Activated CD8-positive, alpha-beta T cell treated with anti-CD3 and anti-CD28 coated beads for 36 hours (primary cell): ENCODE results near the gene PRPF19. TPM values are rescaled to one million over a fixed set of nuclear protein-coding genes. Genes with fewer than 3 reads are reported as not detected.

ENCODE experiments used
- ATAC-seq: fragments of 200-7000 bp; cut with Tn5 transposase; one replicate; pipeline ENCODE4 v1.10.0; 2021; ENCODE audit warnings: mild to moderate bottlenecking, moderate library complexity
- CTCF ChIA-PET: fragments of 350-600 bp; sonication (Branson Sonifier 250); formaldehyde crosslinking; loops from one replicate; lab custom pipeline; 2021; ENCODE audit warnings: antibody characterized with exemption; lab: Charles Lee
- POLR2A ChIA-PET: fragments of 350-600 bp; sonication (Branson Sonifier 250); formaldehyde crosslinking; loops from one replicate; lab custom pipeline; 2021; ENCODE audit warnings: antibody characterized with exemption; lab: Charles Lee
- DNase-seq: peaks from one replicate; pipeline ENCODE4 v3.0.0-alpha.2; 2020
- H3K27ac Mint-ChIP-seq: one replicate; pipeline ENCODE4 v1.8.0; 2021; ENCODE audit warnings: mild to moderate bottlenecking, mixed read lengths
- H3K27me3 Mint-ChIP-seq: one replicate; pipeline ENCODE4 v1.8.0; 2021; ENCODE audit warnings: mixed read lengths
- H3K36me3 Mint-ChIP-seq: one replicate; pipeline ENCODE4 v1.8.0; 2021; ENCODE audit warnings: low read depth, mixed read lengths
- H3K4me1 Mint-ChIP-seq: one replicate; pipeline ENCODE4 v1.8.0; 2021; ENCODE audit warnings: low read depth, mixed read lengths
- H3K4me3 Mint-ChIP-seq: one replicate; pipeline ENCODE4 v1.8.0; 2021; ENCODE audit warnings: mild to moderate bottlenecking, moderate library complexity, mixed read lengths
- H3K9me3 Mint-ChIP-seq: one replicate; pipeline ENCODE4 v1.8.0; 2021; ENCODE audit warnings: mixed read lengths
- intact Hi-C: fragments of 100-400 bp; cut with micrococcal nuclease; formaldehyde crosslinking; loops from one replicate; pipeline ENCODE4 v1.10.0; 2022
- total RNA-seq, 2 experiments: library from RNA; stranded (reverse); gene quantifications; one replicate each; pipeline ENCODE4 v1.2.3, GENCODE V29; 2021
- TF ChIP-seq, protein P1 (sequence below): fragments of 200-600 bp; IDR thresholded peaks from one replicate; pipeline ENCODE4 v1.8.0; 2022; ENCODE audit warnings: antibody characterized with exemption, mild to moderate bottlenecking

PRPF19 gene
- total RNA-seq, 2 experiments from 2014 or later, result 142 to 150 TPM

DNA sequence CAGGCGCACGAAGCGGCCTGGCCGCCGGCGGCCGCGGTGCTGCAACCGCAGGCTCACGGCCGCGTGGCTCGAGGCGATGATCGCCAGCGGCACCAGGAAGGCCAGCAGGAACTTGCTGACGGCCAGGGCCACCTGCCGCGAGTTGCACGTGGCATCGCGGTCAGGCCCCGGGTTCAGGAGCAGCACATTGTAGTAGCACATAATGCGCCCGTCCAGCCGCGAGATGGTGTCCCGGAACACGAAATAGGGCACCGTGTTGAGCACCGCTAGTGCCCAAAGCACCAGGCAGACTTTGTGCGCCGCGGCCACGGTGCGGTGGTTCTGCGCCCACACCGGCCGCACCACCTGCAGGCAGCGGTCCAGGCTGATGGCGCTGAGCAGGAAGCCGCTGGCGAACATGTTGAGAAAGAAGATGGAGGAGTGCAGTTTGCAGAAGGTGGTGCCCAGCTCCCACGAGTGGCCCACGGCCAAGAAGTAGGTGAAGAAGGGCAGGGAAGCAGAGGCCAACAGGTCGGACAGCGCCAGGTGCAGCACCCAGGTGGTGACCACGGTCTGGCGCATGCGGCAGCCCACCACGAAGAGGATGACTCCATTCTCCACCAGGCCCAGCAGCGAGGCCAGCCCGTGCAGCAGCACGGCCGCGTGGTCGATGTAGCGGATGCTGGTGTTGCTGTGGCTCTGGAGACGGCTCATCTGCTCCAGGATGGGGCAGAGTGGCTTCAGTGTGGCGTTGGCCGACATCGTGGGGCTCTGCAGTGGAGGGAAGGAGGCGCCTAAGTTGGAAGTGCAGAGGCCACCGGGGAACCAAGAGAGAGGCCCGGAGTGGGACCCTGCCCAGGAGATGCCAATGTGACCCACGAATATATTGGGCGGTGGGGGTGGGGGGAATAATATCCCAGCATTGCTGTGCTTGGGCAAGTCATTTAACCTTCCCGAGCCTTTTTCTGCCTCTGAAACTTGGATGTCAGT is 53.1 kb downstream of the PRPF19 start:
- no peak for DNase-seq
- CTCF ChIA-PET, result no interaction called here
- Mint-ChIP-seq H3K9me3 (no peaks in the 10 kb centered on the region), H3K27ac (no peak overlapping the region), H3K36me3 (peaks cover 32% of the 10 kb centered on the region), H3K4me1 (peaks cover 12% of the 10 kb centered on the region), H3K4me3 (no peak overlapping the region), H3K27me3 (no peaks in the 10 kb centered on the region)
- TF ChIP-seq, protein P1, sequence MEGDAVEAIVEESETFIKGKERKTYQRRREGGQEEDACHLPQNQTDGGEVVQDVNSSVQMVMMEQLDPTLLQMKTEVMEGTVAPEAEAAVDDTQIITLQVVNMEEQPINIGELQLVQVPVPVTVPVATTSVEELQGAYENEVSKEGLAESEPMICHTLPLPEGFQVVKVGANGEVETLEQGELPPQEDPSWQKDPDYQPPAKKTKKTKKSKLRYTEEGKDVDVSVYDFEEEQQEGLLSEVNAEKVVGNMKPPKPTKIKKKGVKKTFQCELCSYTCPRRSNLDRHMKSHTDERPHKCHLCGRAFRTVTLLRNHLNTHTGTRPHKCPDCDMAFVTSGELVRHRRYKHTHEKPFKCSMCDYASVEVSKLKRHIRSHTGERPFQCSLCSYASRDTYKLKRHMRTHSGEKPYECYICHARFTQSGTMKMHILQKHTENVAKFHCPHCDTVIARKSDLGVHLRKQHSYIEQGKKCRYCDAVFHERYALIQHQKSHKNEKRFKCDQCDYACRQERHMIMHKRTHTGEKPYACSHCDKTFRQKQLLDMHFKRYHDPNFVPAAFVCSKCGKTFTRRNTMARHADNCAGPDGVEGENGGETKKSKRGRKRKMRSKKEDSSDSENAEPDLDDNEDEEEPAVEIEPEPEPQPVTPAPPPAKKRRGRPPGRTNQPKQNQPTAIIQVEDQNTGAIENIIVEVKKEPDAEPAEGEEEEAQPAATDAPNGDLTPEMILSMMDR, result no peak
- no peak for ATAC-seq
- POLR2A ChIA-PET, result no interaction called here
- intact Hi-C loops, result no loop called here

DNA sequence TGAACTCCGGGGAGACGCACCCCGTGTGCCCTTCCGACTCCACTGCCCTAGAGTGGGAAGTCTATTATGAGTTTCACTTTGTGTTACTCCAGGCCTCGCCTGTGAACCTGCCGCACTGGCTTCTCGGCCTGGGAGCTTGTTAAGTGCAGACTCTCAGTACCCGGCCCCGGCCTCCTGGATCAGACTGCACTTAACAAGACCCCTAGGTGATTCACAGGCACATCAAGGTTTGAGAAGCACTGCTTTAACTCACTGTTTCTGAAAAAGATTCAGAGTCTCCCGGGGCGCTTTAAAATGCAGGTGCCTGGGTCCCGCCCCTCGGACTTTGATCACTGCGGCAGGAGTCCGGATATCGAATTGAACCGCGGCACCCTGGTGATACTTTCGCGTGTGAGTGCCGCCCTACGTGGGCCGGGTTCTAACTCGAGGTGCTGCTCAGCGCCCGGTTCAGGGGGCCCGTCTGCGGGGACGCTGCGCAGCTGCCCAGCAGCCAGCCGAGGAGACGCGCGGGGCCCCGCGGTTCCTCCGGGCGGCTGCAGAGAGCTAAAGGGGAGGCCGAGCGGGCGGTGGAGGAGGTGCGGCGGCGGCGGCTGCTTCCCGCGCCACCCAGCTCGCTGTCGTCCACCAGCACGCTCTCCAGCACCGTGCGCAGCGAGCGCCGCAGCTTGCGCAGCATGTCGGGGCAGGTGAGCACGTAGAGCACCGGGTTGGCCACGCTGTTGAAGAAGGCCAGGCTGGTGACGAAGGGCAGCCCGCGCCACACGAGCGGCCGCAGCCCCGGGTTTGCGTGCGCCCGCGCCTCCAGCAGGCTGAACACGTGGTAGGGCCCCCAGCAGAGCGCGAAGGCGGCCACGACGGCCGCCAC is 54.0 kb downstream of the PRPF19 start:
- Mint-ChIP-seq H3K27me3 (no peaks in the 10 kb centered on the region), H3K4me3 (no peak overlapping the region), H3K36me3 (peaks cover 38% of the 10 kb centered on the region), H3K9me3 (no peaks in the 10 kb centered on the region), H3K4me1 (peaks cover 4% of the 10 kb centered on the region), H3K27ac (no peak overlapping the region)
- TF ChIP-seq, protein P1, result no peak
- POLR2A ChIA-PET, result interaction anchor here (1.4 to 2.0 kb wide), 2 partner anchors 15 to 23 kb away, joined by 3 to 5 read pairs; partner anchors contain the start of gene ZP1
- intact Hi-C loops, result no loop called here
- CTCF ChIA-PET, result interaction anchor here (3.0 kb wide), 1 partner anchor 21 kb away, joined by 11 read pairs; no protein-coding TSS in a partner anchor
- DNase-seq (no peak), ATAC-seq (no peak)

DNA sequence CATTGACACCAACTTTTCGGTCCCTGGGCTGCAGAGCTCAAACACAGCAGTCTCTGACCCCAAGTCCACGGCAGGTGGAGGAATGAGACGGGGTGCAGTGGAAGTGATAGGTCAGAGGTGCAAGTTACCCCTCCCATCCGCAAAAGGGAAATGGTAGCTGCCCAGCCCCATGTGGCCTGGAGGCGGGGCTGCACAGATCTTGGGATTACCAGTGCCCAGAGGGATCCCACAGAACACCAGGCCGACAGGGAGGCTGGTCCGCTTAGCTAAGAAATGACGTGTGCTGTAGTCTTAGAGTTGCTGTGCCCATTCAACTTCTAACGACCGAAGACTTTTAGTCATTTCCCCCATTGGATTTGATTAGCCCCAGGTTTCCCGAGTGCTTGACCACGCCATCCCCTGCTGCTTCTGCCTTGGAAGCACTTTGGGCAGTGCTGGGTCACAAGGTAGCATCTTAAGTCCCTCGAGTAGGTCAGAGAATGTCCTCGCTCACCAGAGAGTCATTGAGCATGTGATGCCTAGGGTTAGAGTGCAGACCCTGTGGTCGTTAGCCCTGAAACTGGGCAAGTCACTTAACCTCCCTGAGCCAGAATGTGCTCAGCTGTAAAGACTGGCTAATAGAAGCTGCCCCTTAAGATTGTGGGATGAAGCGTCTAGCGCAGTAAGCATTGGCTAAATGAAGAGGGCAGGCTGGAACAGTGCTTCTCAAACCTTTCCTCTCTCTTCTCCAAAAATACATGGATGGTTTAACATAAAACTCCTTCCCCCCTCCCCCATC is 54.9 kb downstream of the PRPF19 start:
- POLR2A ChIA-PET, result interaction anchor here (0.9 to 2.0 kb wide), 5 partner anchors 9 to 54 kb away, joined by 3 to 5 read pairs (median 3); partner anchors contain the start of gene ZP1
- intact Hi-C loops, result no loop called here
- CTCF ChIA-PET, result interaction anchor here (1.0 to 3.0 kb wide), 2 partner anchors 21 to 48 kb away, joined by 3 to 11 read pairs; no protein-coding TSS in a partner anchor
- H3K36me3 Mint-ChIP-seq, result peaks cover 43% of the 10 kb centered on the region
- H3K4me3 Mint-ChIP-seq, result no peak overlapping the region
- ATAC-seq (no peak), DNase-seq (no peak)
- no peaks in the 10 kb centered on the region for H3K9me3 Mint-ChIP-seq
- TF ChIP-seq, protein P1, result no peak
- H3K27me3 Mint-ChIP-seq, result no peaks in the 10 kb centered on the region
- no peak overlapping the region for H3K27ac Mint-ChIP-seq
- peaks cover 5% of the 10 kb centered on the region for H3K4me1 Mint-ChIP-seq

DNA sequence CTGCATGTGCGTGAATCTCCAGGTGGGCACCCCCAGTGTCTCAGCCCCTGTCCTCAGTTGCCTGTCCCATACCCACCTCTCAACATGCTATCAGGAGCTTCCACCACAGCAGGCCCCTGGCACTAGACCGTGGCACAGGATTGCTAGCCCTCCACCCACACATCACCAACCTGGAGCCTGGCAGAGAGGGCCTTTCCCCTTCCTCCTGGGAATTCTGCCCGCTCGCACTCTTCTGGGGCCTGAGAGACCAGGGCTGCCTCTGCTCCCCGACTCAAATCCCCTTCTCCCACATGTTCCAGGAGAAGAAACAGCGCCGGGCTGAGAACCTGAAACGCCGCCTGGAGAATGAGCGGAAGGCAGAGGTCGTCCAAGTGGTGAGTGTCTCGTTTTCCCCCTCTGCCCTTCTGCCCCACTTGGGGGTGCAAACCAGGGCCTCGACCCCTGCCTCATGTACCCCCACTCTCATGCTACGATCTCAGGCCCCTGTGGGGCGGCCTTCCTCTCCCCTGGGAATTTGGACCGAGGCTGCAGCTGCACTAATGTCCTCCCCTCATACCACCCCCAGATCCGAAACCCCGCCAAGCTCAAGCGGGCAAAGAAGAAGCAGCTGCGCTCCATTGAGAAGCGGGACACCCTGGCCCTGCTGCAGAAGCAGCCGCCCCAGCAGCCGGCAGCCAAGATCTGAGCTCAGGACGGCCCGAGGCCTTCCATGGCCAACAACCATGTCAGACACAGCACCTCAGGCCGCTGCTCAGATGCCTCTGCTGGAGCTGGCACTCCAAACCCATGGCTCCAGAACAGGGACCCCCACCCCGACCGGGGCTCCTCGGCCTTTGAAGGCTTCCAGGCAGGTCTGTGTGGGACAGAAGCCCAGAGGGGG is 56.5 kb downstream of the PRPF19 start:
- ChIA-PET POLR2A (interaction anchor here (0.7 to 2.0 kb wide), 2 partner anchors 18 to 54 kb away, joined by 3 to 5 read pairs; partner anchors contain the start of gene ZP1), CTCF (interaction anchor here (1.0 to 3.0 kb wide), 5 partner anchors 19 to 74 kb away, joined by 3 to 11 read pairs (median 3); no protein-coding TSS in a partner anchor)
- TF ChIP-seq, protein P1, result no peak
- H3K4me1 Mint-ChIP-seq, result peaks cover 12% of the 10 kb centered on the region
- intact Hi-C loops, result no loop called here
- no peaks in the 10 kb centered on the region for H3K27me3 Mint-ChIP-seq
- no peak for DNase-seq
- no peak overlapping the region for H3K4me3 Mint-ChIP-seq
- H3K27ac Mint-ChIP-seq, result no peak overlapping the region
- H3K36me3 Mint-ChIP-seq, result peaks cover 52% of the 10 kb centered on the region
- ATAC-seq, result no peak
- H3K9me3 Mint-ChIP-seq, result no peaks in the 10 kb centered on the region
